Measurements from ENCODE around the gene PICALM. TPM values are rescaled to one million over a fixed set of nuclear protein-coding genes. Genes with fewer than 3 reads are reported as not detected.

Gene PICALM
- total and polyA plus RNA-seq, 2 of the 13 experiments (the other 11 are each of a cell fraction or from before 2014, with no cell fraction given): 97.6 to 154 TPM

- Histone ChIP-seq H3K27me3 (ENCODE audit: control insufficient read depth in 1 of 2, insufficient read depth in 2 of 2, low read length in 2 of 2) (no peaks in the 10 kb centered on the region; a peak in 1 of 5 replicates), H3K9ac (ENCODE audit: insufficient read depth, low read depth, low read length) (no peak overlapping the region), H3K27ac (ENCODE audit: extremely low read length, insufficient read depth, low read length) (no peak overlapping the region), H3K4me1 (ENCODE audit: insufficient read depth, low read length) (peaks cover 7% of the 10 kb centered on the region; the same call in 1 of the 2 replicates), H3K4me2 (ENCODE audit: low read depth, low read length) (no peak overlapping the region), H4K20me1 (ENCODE audit: insufficient read depth, low read length) (no peaks in the 10 kb centered on the region), H2AFZ (ENCODE audit: low read length) (no peak overlapping the region), H3K4me3 (replicated peaks in 1 of 3; ENCODE audit: insufficient read depth in 1 of 3, low read depth in 2 of 3, low read length in 3 of 3) (no peak overlapping the region), H3K79me2 (ENCODE audit: insufficient read depth, low read length) (no peaks in the 10 kb centered on the region), H3K9me3 (ENCODE audit: low read length) (no peaks in the 10 kb centered on the region), H3K36me3 (replicated peaks in 1 of 2; ENCODE audit: control insufficient read depth in 1 of 2, insufficient read depth in 2 of 2, low read length in 2 of 2) (no peaks in the 10 kb centered on the region)
- no peak for ATAC-seq
- intact Hi-C loops (cut with micrococcal nuclease; ENCODE audit: unreplicated experiment): no loop called here
- no peak for FAIRE-seq
- TF ChIP-seq ZNF274 (CRISPR knock-in tag; IDR thresholded peaks at IDR 0.05) (no peak), CTCF (CRISPR knock-in tag; IDR thresholded peaks at IDR 0.05) (no peak), GTF3A (CRISPR knock-in tag; conservative IDR thresholded peaks at IDR 0.05) (no peak), ATF7-NPFF (CRISPR knock-in tag; IDR thresholded peaks at IDR 0.05; ENCODE audit: low read depth) (no peak), ZSCAN9 (CRISPR knock-in tag; IDR thresholded peaks at IDR 0.05; ENCODE audit: borderline replicate concordance) (no peak), KDM4B (CRISPR knock-in tag; IDR thresholded peaks at IDR 0.05) (no peak), ARHGAP35 (CRISPR knock-in tag; IDR thresholded peaks at IDR 0.05; ENCODE audit: borderline replicate concordance) (no peak), ZZZ3 (CRISPR knock-in tag; IDR thresholded peaks at IDR 0.05; ENCODE audit: borderline replicate concordance) (no peak), NCOA1 (CRISPR knock-in tag; IDR thresholded peaks at IDR 0.05) (no peak), SIX1 (CRISPR knock-in tag; IDR thresholded peaks at IDR 0.05; ENCODE audit: borderline replicate concordance) (no peak), ZNF609 (CRISPR knock-in tag; IDR thresholded peaks at IDR 0.05; ENCODE audit: borderline replicate concordance) (no peak)
- no peak for DNase-seq (ENCODE audit: low spot score)
- ChIA-PET CTCF (ENCODE audit: low intra/inter-chr PET ratio, low total read pairs) (no interaction called here), POLR2A (no interaction called here)
- in situ Hi-C loops (cut with HindIII; ENCODE audit: extremely low pct_ligation_motif_present, low pct_unique_long_range_greater_than_20kb): no loop called here
- BruUV-seq (replicated peaks): no TSS peak
- 12% methylated on average over 2 of the region's 2 CpGs for WGBS (ENCODE audit: low lambda C conversion rate)
Observed at GRCh38 chr11:86087256-86087655, 18.4 kb upstream of the PICALM start.
